NCI-H2081 treated with DMSO at 0.1 percent for 48 hours (cell line): ENCODE results near the gene NACC1.
"Not testable (repeated sequence)": the region's sequence is repeated elsewhere in the genome, so short reads cannot be mapped to it uniquely, and the experiment has no call there.

ENCODE experiments used
- DNase-seq: peaks from one replicate; lab custom pipeline; 2025; lab: John Stamatoyannopoulos, UW

Gene NACC1

DNA sequence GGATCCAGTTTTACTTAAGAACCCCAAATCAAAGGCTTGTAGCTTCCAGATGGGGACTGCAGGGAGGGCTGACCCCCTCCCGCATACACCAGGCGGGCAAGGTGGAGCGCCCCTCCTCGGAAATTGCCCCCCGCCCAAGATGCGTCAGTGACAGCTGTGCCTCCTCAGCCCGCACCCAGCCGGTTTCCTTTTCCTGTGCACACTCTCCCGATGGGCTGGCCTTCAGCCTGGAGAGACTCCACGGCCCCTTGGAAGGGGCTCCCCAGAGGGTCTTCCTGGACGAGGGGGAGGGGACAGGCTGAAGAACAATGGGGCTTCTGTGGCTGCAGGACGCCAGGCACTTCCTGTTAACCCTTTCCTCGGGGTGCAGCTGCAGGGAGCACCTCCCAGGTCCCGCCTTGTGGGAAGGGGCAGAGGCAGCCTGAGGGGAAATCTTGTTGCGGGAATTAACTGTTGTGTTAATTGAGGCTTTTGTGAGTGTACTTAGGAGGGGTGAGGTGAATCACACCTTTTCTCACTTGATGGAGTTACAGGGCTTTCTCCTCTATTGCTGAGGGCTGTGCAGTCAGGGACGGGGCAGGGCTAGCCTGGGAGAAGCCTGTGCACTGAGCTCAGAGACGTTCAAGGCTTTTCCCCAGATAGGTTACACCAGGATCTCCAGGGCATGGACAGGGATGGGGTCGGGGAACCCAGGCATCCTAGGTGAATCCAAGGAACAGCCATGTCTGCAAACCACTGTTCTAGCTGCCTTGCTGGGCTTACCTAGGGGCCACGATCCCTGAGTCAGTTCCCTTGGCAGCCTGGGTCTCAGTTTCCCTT, 46.5 kb downstream of the NACC1 start:
- no peak for DNase-seq

DNA sequence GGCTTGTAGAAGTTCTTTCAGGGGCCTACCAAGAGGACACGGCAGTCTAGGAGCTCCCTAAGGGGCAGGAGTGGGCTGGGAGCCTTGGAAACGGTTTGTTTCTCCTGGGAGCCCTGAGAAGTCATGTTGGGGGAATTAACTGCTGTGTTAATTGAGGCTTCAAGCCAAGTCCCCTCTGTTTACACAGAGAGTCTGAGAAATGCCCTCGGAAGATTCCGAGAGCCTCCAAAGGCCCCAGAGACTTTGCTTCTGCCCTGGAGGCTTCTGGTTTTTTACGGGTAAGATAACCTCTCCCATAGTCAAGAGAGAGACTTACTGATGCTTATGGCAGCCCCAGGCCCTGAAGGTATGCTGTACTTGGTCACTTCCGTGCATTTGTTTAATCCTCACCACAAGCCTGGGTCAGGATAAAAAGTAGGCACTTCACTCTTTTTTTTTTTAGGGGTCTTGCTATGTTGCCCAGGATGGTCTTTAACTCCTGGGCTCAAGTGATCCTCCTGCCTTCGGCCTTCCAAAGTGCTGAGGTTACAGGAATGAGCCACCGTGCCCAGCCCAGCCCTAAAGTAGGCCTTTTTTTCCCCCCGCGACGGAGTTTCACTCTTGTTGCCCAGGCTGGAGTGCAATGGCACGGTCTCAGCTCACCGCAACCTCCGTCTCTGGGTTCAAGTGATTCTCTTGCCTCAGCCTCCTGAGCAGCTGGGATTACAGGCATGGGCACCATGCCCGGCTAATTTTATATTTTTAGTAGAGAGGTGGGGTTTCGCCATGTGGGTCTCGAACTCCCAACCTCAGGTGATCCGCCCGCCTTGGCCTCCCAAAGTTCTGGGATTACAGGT, 47.3 kb downstream of the NACC1 start:
- no peak for DNase-seq

DNA sequence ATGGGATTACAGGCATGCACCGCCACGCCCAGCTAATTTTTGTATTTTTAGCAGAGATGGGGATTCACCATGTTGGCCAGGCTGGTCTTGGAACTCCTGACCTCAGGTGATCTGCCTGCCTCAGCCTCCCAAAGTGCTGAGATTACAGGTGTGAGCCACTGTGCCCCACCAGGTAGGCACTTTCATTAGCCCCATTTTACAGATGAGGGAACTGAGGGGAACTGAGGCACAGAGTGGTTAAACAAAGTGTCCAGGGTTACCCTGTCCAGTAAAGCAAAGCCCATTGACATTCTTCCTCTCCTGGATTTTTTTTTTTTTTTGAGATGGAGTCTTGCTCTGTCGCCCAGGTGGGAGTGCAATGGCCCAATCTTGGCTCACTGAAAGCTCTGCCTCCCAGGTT, 48.1 kb downstream of the NACC1 start:
- DNase-seq = not testable (repeated sequence)

DNA sequence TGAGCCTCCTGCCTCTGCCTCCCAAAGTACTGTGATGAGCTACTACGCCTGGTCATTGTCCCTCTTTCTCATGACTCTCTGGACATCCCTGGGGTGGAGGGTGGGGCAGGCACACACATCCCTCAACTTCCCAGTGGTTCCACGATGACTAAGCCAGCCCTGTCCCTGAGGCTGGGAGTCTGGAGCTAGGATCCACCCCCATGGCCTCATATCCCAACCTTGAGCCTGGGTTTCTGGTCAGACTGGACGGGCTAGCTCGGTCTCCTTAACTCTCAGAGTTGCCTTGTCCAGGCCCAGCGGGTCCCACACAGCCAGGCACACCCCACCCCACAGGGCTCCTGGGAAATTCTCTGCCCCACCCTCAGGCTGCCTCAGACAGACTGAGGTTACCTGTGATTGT, 51.7 kb downstream of the NACC1 start:
- DNase-seq = no peak

DNA sequence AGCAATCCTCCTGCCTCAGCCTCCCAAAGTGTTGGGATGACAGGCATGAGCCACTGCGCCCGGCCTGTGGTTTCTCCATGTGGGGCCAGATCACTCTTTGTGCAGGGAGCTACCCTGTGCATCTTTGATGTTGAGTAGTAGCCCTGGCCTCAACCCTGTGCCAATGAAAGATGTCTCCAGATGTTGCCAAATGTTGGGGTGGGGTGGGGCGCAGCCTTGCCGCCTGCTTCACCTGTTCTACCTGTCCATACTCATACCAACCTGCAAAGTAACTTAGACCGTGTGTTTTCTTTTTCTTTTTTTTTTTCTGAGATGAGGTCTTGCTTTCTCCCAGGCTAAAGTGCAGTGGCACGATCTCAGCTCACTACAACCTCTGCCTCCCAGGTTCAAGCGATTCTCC, 53.1 kb downstream of the NACC1 start:
- DNase-seq = no peak

DNA sequence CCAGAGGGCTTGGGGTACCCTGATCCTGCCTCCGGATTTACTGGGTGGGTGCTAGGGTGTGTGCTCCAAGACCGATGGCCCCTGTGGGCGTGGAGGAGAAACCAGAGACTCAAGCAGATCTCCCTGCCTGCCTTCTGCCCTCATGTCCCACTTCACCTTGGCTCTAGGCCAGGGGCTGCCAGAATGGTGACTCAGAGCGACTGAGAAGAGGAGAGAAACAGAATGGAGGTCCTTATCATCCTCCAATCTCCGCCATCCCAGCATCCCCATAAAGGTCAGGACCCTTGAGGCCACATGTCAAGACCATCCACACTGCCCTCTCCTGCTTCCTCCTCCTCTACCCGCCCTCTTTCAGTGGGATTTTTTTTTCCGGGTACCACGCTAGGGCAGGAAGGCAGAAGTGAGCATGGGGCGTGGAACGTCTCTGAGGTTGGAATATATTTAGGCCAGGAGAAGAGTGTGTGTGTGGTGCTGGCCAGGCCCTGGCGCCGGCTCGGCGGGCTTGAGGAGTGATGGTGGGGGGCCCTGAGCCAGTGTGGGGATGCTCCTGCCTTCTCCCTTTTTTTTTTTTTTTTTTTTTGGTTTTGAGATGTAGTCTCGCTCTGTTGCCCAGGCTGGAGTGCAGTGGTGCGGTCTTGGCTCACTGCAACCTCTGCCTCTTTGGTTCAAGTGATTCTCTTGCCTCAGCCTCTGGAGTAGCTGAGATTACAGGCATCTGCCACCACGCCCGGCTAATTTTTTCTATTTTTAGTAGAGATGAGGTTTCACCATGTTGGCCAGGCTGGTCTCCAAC, 54.5 kb downstream of the NACC1 start:
- DNase-seq = no peak

DNA sequence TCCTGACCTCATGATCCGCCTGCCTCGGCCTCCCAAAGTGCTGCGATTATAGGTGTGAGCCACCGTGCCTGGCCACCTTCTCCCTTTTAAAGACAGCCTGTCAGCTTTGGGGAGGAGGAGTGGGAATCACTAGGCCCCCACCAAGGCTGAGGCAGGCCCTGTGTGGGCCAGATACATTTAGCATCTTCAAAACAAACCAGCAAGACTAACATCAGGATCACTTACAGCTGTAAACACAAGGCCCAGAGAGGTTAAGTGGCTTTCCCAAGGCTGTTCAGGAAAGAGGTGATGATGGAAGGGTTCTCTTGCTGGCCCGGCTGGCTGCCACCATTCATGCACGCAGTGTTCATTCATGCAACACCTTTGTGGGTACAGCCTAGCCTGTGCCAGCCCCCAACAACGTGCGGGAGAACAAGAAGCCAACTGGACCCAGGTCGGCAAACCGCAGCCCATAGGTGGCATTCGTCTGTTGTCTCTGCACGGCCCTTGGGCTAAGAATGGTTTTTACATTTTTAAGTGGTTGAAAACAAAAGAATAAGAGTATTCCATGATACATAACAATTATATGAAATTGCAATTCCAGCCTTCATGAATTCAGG, 55.2 kb downstream of the NACC1 start:
- DNase-seq = no peak

DNA sequence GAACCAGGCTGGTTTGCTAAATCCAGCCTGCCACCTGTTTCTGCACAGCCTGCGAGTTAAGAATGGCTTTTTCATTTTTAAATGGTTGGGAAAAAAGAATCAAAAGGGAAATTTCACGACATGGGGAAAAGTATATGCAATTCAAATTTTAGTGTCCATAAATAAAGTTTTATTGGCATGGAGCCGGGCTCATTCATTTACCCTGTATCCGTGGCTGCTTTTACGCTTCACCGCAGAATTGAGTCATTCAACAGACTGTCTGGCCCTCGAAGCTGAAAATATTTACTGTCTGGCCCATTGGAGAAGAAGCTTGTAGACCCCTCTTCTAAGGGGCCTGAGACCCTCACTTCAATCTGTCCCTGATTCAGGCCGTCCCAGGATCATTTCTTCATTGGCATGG, 58.3 kb downstream of the NACC1 start:
- no peak for DNase-seq

DNA sequence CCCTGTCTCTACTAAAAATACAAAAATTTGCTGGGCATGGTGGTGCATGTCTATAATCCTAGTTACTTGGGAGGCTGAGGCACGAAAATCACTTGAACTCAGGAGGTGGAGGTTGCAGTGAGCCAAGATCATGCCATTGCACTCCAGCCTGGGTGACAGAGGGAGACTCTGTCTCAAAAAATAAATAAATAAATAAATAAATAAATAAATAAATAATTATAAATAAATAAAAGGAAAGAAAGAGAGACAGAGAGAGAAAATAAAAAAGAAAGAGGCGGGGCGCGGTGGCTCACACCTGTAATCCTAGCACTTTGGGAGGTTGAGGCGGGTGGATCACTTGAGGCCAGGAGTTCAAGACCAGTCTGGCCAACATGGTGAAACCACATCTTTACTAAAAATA, 59.5 kb downstream of the NACC1 start:
- not testable (repeated sequence) for DNase-seq

DNA sequence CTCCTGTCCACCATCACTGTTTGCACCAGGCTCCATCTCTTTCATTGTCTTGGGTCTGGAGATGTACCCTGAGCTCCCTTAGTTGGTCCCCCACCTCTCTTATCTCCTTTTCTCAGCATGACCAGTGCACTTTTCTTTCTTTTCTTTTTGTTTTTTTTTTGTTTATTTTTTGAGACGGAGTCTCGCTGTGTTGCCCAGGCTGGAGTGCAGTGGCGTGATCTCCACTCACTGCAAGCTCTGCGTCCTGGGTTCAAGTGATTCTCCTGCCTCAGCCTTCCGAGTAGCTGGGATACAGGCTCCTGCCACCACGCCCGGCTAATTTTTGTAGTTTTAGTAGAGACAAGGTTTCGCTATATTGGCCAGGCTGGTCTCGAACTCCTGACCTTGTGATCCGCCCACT, 60.2 kb downstream of the NACC1 start:
- DNase-seq = not testable (repeated sequence)

DNA sequence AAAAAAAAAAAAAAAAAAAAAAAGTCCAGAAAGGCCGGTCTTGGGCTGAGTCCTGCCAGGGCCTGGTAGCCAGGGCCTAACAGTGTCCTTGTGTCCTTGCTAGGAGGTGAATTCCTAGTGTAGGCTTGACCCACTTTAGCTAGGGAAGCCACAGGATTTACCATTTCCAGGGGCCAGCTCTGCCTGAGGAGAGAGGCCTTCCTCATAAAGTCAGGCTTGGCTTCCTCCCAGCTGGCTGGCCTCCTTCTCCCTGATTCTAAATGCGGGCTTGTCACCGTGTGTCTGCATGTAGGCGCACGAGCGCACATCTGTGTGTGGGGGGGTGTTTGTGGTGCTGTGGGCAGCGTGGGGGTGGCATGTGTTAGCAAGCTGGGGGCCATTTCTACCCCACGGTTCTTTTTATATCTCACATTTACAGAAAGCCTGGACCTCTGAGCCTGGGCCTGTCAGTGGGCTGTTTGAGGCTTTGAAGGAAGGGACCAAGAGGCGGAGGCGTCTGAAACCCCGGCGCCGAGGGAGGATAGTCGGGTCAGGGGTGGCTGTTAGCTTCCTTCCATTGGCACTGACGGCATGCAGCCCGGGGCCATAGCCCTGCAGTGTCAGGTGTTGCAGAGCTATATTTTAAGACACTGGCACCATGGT, 63.8 kb downstream of the NACC1 start:
- no peak for DNase-seq

DNA sequence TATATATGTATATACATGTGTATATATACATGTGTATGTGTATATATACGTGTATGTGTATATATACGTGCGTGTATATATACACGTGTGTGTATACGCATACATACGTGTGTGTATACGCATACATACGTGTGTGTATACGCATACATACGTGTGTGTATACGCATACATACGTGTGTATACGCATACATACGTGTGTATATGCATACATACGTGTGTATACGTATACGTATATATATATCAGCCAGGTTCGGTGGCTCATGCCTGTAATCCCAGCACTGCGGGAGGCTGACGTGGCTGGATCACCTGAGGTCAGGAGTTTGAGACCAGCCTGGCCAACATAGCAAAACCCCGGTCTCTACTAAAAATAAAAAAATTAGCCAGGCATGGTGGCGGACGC, 66.9 kb downstream of the NACC1 start:
- not testable (repeated sequence) for DNase-seq

DNA sequence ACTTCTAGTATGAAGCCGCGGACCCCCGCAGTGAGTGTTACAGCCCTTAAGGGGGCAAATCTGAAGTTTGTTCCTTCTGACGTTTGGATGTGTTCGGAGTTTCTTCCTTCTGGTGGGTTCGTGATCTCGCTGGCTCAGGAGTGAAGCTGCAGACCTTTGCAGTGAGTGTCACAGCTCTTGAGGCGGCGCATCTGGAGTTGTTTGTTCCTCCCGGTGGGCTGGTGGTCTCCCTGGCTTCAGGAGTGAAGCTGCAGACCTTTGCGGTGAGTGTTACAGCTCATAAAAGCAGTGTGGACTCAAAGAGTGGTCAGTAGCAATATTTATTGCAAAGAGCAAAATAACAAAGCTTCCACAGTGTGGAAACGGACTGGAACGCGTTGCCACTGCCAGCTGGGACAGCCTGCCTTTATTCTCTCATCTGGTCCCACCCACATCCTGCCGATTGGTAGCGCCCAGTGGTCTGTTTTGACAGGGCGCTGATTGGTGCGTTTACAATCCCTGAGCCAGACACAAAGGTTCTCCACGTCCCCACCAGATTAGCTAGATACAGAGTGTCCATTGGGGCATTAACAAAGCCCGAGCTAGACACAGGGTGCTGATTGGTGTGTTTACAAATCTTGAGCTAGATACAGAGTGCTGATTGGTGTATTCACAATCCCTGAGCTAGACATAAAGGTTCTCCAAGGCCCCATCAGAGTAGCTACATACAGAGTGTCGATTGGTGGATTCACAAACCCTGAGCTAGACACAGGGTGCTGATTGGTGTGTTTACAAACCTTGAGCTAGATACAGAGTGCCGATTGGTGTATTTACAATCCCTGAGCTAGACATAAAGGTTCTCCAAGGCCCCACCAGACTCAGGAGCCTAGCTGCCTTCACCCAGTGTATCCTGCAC, 67.9 kb downstream of the NACC1 start:
- DNase-seq = not testable (repeated sequence)

DNA sequence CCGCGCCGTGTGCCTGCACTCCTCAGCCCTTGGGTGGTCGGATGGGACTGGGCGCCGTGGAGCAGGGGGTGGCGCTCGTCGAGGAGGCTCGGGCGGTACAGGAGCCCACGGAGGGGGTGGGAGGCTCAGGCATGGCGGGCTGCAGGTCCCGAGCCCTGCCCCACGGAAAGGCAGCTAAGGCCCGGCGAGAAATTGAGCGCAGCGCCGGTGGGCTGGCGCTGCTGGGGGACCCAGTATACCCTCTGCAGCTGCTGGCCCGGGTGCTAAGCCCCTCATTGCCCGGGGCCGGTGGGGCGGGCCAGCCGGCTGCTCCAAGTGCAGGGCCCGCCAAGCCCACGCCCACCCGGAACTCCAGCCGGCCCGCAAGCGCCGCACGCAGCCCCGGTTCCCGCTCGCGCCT, 68.6 kb downstream of the NACC1 start:
- not testable (repeated sequence) for DNase-seq

DNA sequence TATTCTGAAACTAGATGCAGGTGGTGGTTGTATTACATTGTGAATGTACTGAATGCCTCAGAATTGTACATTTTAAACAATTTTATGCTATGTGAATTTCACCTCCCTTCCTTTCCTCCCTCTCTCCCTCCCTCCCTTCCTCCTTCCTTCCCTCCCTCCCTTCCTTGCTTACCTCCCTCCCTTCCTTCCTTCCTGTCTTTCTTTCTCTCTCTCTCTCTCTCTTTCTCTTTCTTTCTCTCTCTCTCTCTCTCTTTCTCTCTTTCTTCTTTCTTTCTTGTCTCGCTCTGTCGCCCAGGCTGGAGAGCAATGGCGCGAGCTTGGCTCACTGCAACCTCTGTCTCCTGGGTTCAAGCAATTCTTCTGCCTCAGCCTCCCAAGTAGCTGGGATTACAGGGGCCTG, 69.4 kb downstream of the NACC1 start:
- no peak for DNase-seq

DNA sequence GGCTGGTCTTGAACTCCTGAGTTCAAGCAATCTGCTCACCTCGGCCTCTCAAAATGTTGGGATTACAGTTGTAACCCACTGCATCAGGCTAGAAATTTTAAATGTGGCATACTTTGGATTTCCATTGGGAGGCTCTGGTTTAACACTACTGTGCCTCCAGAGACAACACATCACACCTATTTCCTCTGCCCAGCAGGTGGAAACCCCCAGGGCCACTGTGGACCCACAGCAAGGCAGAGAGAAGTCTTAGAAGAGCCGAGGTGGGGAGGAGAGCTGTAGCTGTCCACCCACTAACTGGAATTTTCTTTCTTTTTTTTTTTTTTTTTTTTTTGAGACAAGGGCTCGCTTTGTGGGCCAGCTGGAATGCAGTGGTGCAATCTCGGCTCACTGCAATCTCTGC, 71.5 kb downstream of the NACC1 start:
- DNase-seq = no peak
